ENCODE results near the gene EEF1G. TPM values are rescaled to one million over a fixed set of nuclear protein-coding genes. Genes with fewer than 3 reads are reported as not detected.

The EEF1G gene
- total RNA-seq, 1 experiment from 2014 or later = 1,815 TPM

DNA sequence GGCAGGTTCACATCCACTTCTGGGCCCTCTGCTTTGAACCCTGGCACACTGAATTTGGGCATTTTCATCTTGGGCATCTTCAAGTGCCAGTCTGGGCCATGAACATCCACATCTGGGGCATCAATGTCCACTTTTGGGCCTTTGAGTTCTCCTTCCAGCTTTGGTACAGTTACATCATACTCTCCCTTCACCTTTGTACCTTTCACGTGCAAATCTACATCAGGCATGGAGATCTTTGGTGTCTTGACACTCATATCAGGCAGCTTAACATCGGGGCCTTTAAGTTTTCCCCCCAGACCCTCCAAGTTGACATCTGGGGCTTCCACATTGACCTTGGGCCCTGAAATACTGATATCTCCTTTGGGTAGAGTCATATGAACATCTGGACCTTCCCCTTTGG, 41.6 kb downstream of the EEF1G start:
- POLR2A ChIA-PET (ENCODE audit: unreplicated experiment) = no interaction called here
- CTCF ChIA-PET = no interaction called here
- Histone ChIP-seq H3K79me2 (ENCODE audit: low read length) (peaks cover 61% of the 10 kb centered on the region), H3K36me3 (ENCODE audit: low read depth, low read length) (peaks cover 77% of the 10 kb centered on the region), H3K9me2 (replicated peaks; ENCODE audit: low read length) (no peaks in the 10 kb centered on the region), H3K27ac (ENCODE audit: low read length) (no peak overlapping the region), H3K9ac (ENCODE audit: low read length) (no peak overlapping the region), H3F3A (ENCODE audit: low read length, unreplicated experiment) (no peaks in the 10 kb centered on the region), H3K9me3 (ENCODE audit: low read length) (no peaks in the 10 kb centered on the region), H3K4me3 (ENCODE audit: low read length) (no peak overlapping the region), H2AFZ (ENCODE audit: low read length) (no peak overlapping the region), H4K20me1 (ENCODE audit: low read length) (peaks cover 18% of the 10 kb centered on the region; the same call in 1 of the 2 replicates), H3K4me2 (ENCODE audit: low read length) (no peak overlapping the region), H3K27me3 (ENCODE audit: low read length) (no peaks in the 10 kb centered on the region), H3K4me1 (ENCODE audit: insufficient read depth, low read length) (no peaks in the 10 kb centered on the region)
- TF ChIP-seq EZH2 (IDR thresholded peaks at IDR 0.05; ENCODE audit: low read length, unreplicated experiment) = no peak
- TF ChIP-seq, protein P1, sequence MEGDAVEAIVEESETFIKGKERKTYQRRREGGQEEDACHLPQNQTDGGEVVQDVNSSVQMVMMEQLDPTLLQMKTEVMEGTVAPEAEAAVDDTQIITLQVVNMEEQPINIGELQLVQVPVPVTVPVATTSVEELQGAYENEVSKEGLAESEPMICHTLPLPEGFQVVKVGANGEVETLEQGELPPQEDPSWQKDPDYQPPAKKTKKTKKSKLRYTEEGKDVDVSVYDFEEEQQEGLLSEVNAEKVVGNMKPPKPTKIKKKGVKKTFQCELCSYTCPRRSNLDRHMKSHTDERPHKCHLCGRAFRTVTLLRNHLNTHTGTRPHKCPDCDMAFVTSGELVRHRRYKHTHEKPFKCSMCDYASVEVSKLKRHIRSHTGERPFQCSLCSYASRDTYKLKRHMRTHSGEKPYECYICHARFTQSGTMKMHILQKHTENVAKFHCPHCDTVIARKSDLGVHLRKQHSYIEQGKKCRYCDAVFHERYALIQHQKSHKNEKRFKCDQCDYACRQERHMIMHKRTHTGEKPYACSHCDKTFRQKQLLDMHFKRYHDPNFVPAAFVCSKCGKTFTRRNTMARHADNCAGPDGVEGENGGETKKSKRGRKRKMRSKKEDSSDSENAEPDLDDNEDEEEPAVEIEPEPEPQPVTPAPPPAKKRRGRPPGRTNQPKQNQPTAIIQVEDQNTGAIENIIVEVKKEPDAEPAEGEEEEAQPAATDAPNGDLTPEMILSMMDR (conservative IDR thresholded peaks at IDR 0.05; ENCODE audit: low read depth, low read length) = no peak
- no peak for TF ChIP-seq EZH2phosphoT487 (IDR thresholded peaks at IDR 0.05; ENCODE audit: borderline replicate concordance, low read length)
- DNase-seq = no peak
- intact Hi-C loops (cut with micrococcal nuclease) = no loop called here
- no peak for ATAC-seq
- BruUV-seq (replicated peaks) = no TSS peak

GRCh38 chr11:62516736-62517371, 56.8 kb downstream of the EEF1G start:
- no peaks in the 10 kb centered on the region for H3K4me1 ChIP-seq (ENCODE audit: insufficient read depth, low read length)
- intact Hi-C loops (cut with micrococcal nuclease) = no loop called here
- no peak for DNase-seq
- H3K4me3 ChIP-seq (ENCODE audit: low read length) = no peak overlapping the region
- H3K27me3 ChIP-seq (ENCODE audit: low read length) = no peaks in the 10 kb centered on the region
- no peaks in the 10 kb centered on the region for H3K9me2 ChIP-seq (replicated peaks; ENCODE audit: low read length)
- ChIA-PET CTCF (no interaction called here), POLR2A (ENCODE audit: unreplicated experiment) (no interaction called here)
- no peaks in the 10 kb centered on the region; the same call in 1 of the 2 replicates for H4K20me1 ChIP-seq (ENCODE audit: low read length)
- peaks cover 40% of the 10 kb centered on the region for H3K36me3 ChIP-seq (ENCODE audit: low read depth, low read length)
- no peak overlapping the region for H3K27ac ChIP-seq (ENCODE audit: low read length)
- no peak overlapping the region for H2AFZ ChIP-seq (ENCODE audit: low read length)
- no peak overlapping the region for H3K4me2 ChIP-seq (ENCODE audit: low read length)
- BruUV-seq (replicated peaks) = no TSS peak
- peaks cover 8% of the 10 kb centered on the region; the same call in 1 of the 2 replicates for H3K79me2 ChIP-seq (ENCODE audit: low read length)
- no peaks in the 10 kb centered on the region for H3F3A ChIP-seq (ENCODE audit: low read length, unreplicated experiment)
- TF ChIP-seq EZH2 (IDR thresholded peaks at IDR 0.05; ENCODE audit: low read length, unreplicated experiment) (no peak), EZH2phosphoT487 (IDR thresholded peaks at IDR 0.05; ENCODE audit: borderline replicate concordance, low read length) (no peak)
- TF ChIP-seq, protein P1 (conservative IDR thresholded peaks at IDR 0.05; ENCODE audit: low read depth, low read length) = no peak
- ATAC-seq = no peak
- H3K9me3 ChIP-seq (ENCODE audit: low read length) = no peaks in the 10 kb centered on the region
- H3K9ac ChIP-seq (ENCODE audit: low read length) = no peak overlapping the region

DNA sequence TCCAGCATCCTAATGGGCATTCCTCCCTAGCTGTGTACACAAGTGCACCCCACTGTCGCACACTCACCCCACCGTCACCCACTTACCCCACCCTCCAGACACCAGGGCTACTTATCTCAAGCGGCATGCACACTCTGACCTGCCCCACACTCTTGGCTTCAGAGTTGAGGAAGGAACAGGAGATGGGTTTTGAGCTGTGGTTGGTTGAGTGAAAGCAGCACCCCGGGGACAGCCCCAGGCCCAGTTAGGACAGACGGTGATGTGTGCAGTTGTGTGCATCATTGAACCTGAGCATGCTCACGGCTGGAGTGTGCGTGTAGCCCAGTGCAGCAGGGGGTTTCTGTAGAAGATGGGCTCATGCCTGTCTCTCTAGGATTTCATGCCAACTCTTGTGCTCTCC, 59.5 kb downstream of the EEF1G start:
- ATAC-seq (no peak; the same call in 1 of the 2 replicates), DNase-seq (no peak)
- Histone ChIP-seq H3K27me3 (ENCODE audit: low read length) (no peaks in the 10 kb centered on the region), H2AFZ (ENCODE audit: low read length) (no peak overlapping the region), H3F3A (ENCODE audit: low read length, unreplicated experiment) (no peaks in the 10 kb centered on the region), H4K20me1 (ENCODE audit: low read length) (no peaks in the 10 kb centered on the region), H3K36me3 (ENCODE audit: low read depth, low read length) (peaks cover 22% of the 10 kb centered on the region), H3K4me3 (ENCODE audit: low read length) (no peak overlapping the region), H3K27ac (ENCODE audit: low read length) (no peak overlapping the region), H3K9me3 (ENCODE audit: low read length) (no peaks in the 10 kb centered on the region), H3K9ac (ENCODE audit: low read length) (no peak overlapping the region), H3K9me2 (replicated peaks; ENCODE audit: low read length) (no peaks in the 10 kb centered on the region), H3K4me2 (ENCODE audit: low read length) (no peak overlapping the region), H3K79me2 (ENCODE audit: low read length) (peaks cover 1% of the 10 kb centered on the region; the same call in 1 of the 2 replicates), H3K4me1 (ENCODE audit: insufficient read depth, low read length) (peaks cover 12% of the 10 kb centered on the region)
- ChIA-PET POLR2A (ENCODE audit: unreplicated experiment) (interaction anchor here (0.5 kb wide), 1 partner anchor 380 kb away, joined by 47 read pairs; no protein-coding TSS in a partner anchor), CTCF (no interaction called here)
- BruUV-seq (replicated peaks) = no TSS peak
- intact Hi-C loops (cut with micrococcal nuclease) = no loop called here
- TF ChIP-seq EZH2 (IDR thresholded peaks at IDR 0.05; ENCODE audit: low read length, unreplicated experiment) (no peak), EZH2phosphoT487 (IDR thresholded peaks at IDR 0.05; ENCODE audit: borderline replicate concordance, low read length) (no peak)
- TF ChIP-seq, protein P1 (conservative IDR thresholded peaks at IDR 0.05; ENCODE audit: low read depth, low read length) = no peak
